ENCODE results near the gene MPPED2. TPM values are rescaled to one million over a fixed set of nuclear protein-coding genes. Genes with fewer than 3 reads are reported as not detected.

Gene MPPED2
- total RNA-seq, 1 experiment from 2014 or later = not detected

GRCh38 chr11:30388957-30389356, 197.2 kb downstream of the MPPED2 start:
- TF ChIP-seq FOSL1 (IDR thresholded peaks at IDR 0.05; ENCODE audit: low read depth) = no peak
- POLR2A ChIA-PET = no interaction called here
- Histone ChIP-seq H4K20me1 (ENCODE audit: insufficient read depth) (no peaks in the 10 kb centered on the region), H3K4me1 (ENCODE audit: control insufficient read depth in 1 of 2, insufficient read depth in 2 of 2, low read length in 2 of 2) (no peaks in the 10 kb centered on the region), H3K36me3 (ENCODE audit: control insufficient read depth in 1 of 2, insufficient read depth in 2 of 2, low read length in 2 of 2) (no peaks in the 10 kb centered on the region), H3K4me2 (ENCODE audit: low read length) (no peak overlapping the region), H3K27me3 (ENCODE audit: insufficient read depth, low read length) (peaks cover 23% of the 10 kb centered on the region), H3K9me3 (ENCODE audit: control insufficient read depth in 1 of 2, insufficient read depth in 1 of 2, low read depth in 1 of 2, low read length in 2 of 2) (no peaks in the 10 kb centered on the region), H3K9ac (ENCODE audit: low read length) (no peak overlapping the region), H3K9me2 (ENCODE audit: insufficient read depth) (no peaks in the 10 kb centered on the region), H3K4me3 (replicated peaks in 1 of 2; ENCODE audit: low read depth in 1 of 2, low read length in 2 of 2) (no peak overlapping the region), H3K79me2 (ENCODE audit: insufficient read depth, low read length) (no peaks in the 10 kb centered on the region), H2AFZ (ENCODE audit: low read depth, low read length, poor library complexity, severe bottlenecking) (no peak overlapping the region), H3K27ac (ENCODE audit: low read depth, low read length) (no peak overlapping the region)
- intact Hi-C loops (cut with micrococcal nuclease) = no loop called here
- BruUV-seq (replicated peaks) = no TSS peak
- ATAC-seq = no peak
- CTCF ChIA-PET = no interaction called here
- RAD21 ChIA-PET (ENCODE audit: low non-redundant PET in 1 of 2, low total read pairs in 2 of 2, uncharacterized antibody in 2 of 2, unreplicated experiment in 2 of 2) = no interaction called here
- no peak for DNase-seq (ENCODE audit: low read depth, low spot score)

- H3K79me2 ChIP-seq (ENCODE audit: insufficient read depth, low read length) = no peaks in the 10 kb centered on the region
- no peak overlapping the region for H3K4me2 ChIP-seq (ENCODE audit: low read length)
- DNase-seq (ENCODE audit: low read depth, low spot score) (no peak), ATAC-seq (no peak)
- no peaks in the 10 kb centered on the region for H3K9me3 ChIP-seq (ENCODE audit: control insufficient read depth in 1 of 2, insufficient read depth in 1 of 2, low read depth in 1 of 2, low read length in 2 of 2)
- ChIA-PET RAD21 (ENCODE audit: low non-redundant PET in 1 of 2, low total read pairs in 2 of 2, uncharacterized antibody in 2 of 2, unreplicated experiment in 2 of 2) (no interaction called here), CTCF (no interaction called here), POLR2A (no interaction called here)
- no peak overlapping the region for H3K27ac ChIP-seq (ENCODE audit: low read depth, low read length)
- no TSS peak for BruUV-seq (replicated peaks)
- intact Hi-C loops (cut with micrococcal nuclease) = no loop called here
- H4K20me1 ChIP-seq (ENCODE audit: insufficient read depth) = no peaks in the 10 kb centered on the region
- no peaks in the 10 kb centered on the region for H3K9me2 ChIP-seq (ENCODE audit: insufficient read depth)
- no peaks in the 10 kb centered on the region for H3K36me3 ChIP-seq (ENCODE audit: control insufficient read depth in 1 of 2, insufficient read depth in 2 of 2, low read length in 2 of 2)
- H2AFZ ChIP-seq (ENCODE audit: low read depth, low read length, poor library complexity, severe bottlenecking) = no peak overlapping the region
- no peaks in the 10 kb centered on the region for H3K4me1 ChIP-seq (ENCODE audit: control insufficient read depth in 1 of 2, insufficient read depth in 2 of 2, low read length in 2 of 2)
- peaks cover 26% of the 10 kb centered on the region for H3K27me3 ChIP-seq (ENCODE audit: insufficient read depth, low read length)
- no peak overlapping the region for H3K4me3 ChIP-seq (replicated peaks in 1 of 2; ENCODE audit: low read depth in 1 of 2, low read length in 2 of 2)
- no peak overlapping the region for H3K9ac ChIP-seq (ENCODE audit: low read length)
- no peak for TF ChIP-seq EZH2 (IDR thresholded peaks at IDR 0.05)
- TF ChIP-seq, protein P1, sequence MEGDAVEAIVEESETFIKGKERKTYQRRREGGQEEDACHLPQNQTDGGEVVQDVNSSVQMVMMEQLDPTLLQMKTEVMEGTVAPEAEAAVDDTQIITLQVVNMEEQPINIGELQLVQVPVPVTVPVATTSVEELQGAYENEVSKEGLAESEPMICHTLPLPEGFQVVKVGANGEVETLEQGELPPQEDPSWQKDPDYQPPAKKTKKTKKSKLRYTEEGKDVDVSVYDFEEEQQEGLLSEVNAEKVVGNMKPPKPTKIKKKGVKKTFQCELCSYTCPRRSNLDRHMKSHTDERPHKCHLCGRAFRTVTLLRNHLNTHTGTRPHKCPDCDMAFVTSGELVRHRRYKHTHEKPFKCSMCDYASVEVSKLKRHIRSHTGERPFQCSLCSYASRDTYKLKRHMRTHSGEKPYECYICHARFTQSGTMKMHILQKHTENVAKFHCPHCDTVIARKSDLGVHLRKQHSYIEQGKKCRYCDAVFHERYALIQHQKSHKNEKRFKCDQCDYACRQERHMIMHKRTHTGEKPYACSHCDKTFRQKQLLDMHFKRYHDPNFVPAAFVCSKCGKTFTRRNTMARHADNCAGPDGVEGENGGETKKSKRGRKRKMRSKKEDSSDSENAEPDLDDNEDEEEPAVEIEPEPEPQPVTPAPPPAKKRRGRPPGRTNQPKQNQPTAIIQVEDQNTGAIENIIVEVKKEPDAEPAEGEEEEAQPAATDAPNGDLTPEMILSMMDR (IDR thresholded peaks at IDR 0.05 in 2 of 3, conservative IDR thresholded peaks at IDR 0.05 in 1 of 3; ENCODE audit: borderline replicate concordance in 1 of 3, insufficient read depth in 1 of 3, low read depth in 2 of 3, low read length in 2 of 3) = no peak
- no peak for TF ChIP-seq ELF1 (IDR thresholded peaks at IDR 0.05; ENCODE audit: borderline replicate concordance, low read depth)
- TF ChIP-seq SP1 (IDR thresholded peaks at IDR 0.05; ENCODE audit: low read depth) = no peak
- TF ChIP-seq TCF7L2 (IDR thresholded peaks at IDR 0.05; ENCODE audit: borderline replicate concordance, extremely low read depth, insufficient read depth, insufficient read length) = no peak
- no peak for TF ChIP-seq FOSL1 (IDR thresholded peaks at IDR 0.05; ENCODE audit: low read depth)
- no peak for TF ChIP-seq RAD21 (IDR thresholded peaks at IDR 0.05; ENCODE audit: low read depth)
- no peak for TF ChIP-seq CEBPB (IDR thresholded peaks at IDR 0.05; ENCODE audit: low read depth)
- TF ChIP-seq CBX3 (IDR thresholded peaks at IDR 0.05; ENCODE audit: low read depth) = no peak
- no peak for TF ChIP-seq ZNF274 (IDR thresholded peaks at IDR 0.05; ENCODE audit: low read depth, low read length)
- no peak for TF ChIP-seq POLR2A (IDR thresholded peaks at IDR 0.05; ENCODE audit: borderline replicate concordance, extremely low read depth, insufficient read depth, insufficient read length)
Measured at GRCh38 chr11:30387891-30388861, 198.0 kb downstream of the MPPED2 start.
